ENCODE data around the gene AQP12A. TPM values are rescaled to one million over a fixed set of nuclear protein-coding genes. Genes with fewer than 3 reads are reported as not detected.

AQP12A gene
- total RNA-seq, 2 donors from 2014 or later: not detected

GRCh38 chr2:240714747-240715725, 23.4 kb downstream of the AQP12A start:
- Histone ChIP-seq H3K27ac (no peak overlapping the region), H3K27me3 (replicated peaks; ENCODE audit: insufficient read depth) (no peaks in the 10 kb centered on the region), H3K4me3 (no peak overlapping the region), H3K36me3 (no peaks in the 10 kb centered on the region), H3K9me3 (no peaks in the 10 kb centered on the region), H3K4me1 (ENCODE audit: control insufficient read depth in 1 of 2, low read depth in 2 of 2) (no peaks in the 10 kb centered on the region)
- ATAC-seq (ENCODE audit: insufficient number of reproducible peaks, low FRiP score, low read depth) (no peak), DNase-seq (ENCODE audit: low spot score) (no peak)
- no peak for TF ChIP-seq CTCF (IDR thresholded peaks at IDR 0.05)

GRCh38 chr2:240716130-240716798, 24.6 kb downstream of the AQP12A start:
- ATAC-seq (ENCODE audit: insufficient number of reproducible peaks, low FRiP score, low read depth) (no peak), DNase-seq (ENCODE audit: low spot score) (no peak)
- TF ChIP-seq CTCF (IDR thresholded peaks at IDR 0.05): no peak
- Histone ChIP-seq H3K9me3 (no peaks in the 10 kb centered on the region), H3K27me3 (replicated peaks; ENCODE audit: insufficient read depth) (no peaks in the 10 kb centered on the region), H3K27ac (no peak overlapping the region), H3K4me1 (ENCODE audit: control insufficient read depth in 1 of 2, low read depth in 2 of 2) (no peaks in the 10 kb centered on the region), H3K4me3 (no peak overlapping the region), H3K36me3 (no peaks in the 10 kb centered on the region)

GRCh38 chr2:240717181-240717641, 25.5 kb downstream of the AQP12A start:
- no peak for TF ChIP-seq CTCF (IDR thresholded peaks at IDR 0.05)
- Histone ChIP-seq H3K4me3 (no peak overlapping the region), H3K4me1 (ENCODE audit: control insufficient read depth in 1 of 2, low read depth in 2 of 2) (no peaks in the 10 kb centered on the region), H3K9me3 (no peaks in the 10 kb centered on the region), H3K36me3 (no peaks in the 10 kb centered on the region), H3K27ac (no peak overlapping the region), H3K27me3 (replicated peaks; ENCODE audit: insufficient read depth) (no peaks in the 10 kb centered on the region)
- no peak for ATAC-seq (ENCODE audit: insufficient number of reproducible peaks, low FRiP score, low read depth)
- DNase-seq (ENCODE audit: low spot score): no peak

- Histone ChIP-seq H3K9me3 (no peaks in the 10 kb centered on the region), H3K4me3 (no peak overlapping the region), H3K27me3 (replicated peaks; ENCODE audit: insufficient read depth) (no peaks in the 10 kb centered on the region), H3K36me3 (no peaks in the 10 kb centered on the region), H3K27ac (no peak overlapping the region), H3K4me1 (ENCODE audit: control insufficient read depth in 1 of 2, low read depth in 2 of 2) (no peaks in the 10 kb centered on the region)
- no peak for DNase-seq (ENCODE audit: low spot score)
- no peak for ATAC-seq (ENCODE audit: insufficient number of reproducible peaks, low FRiP score, low read depth)
- TF ChIP-seq CTCF (IDR thresholded peaks at IDR 0.05): no peak
Observed at GRCh38 chr2:240717681-240718581, 26.3 kb downstream of the AQP12A start.

Data from thoracic aorta (tissue), 2 donors.